ENCODE measurements around the gene ACOD1. TPM values are rescaled to one million over a fixed set of nuclear protein-coding genes. Genes with fewer than 3 reads are reported as not detected.

The ACOD1 gene
- total RNA-seq, 1 experiment from 2014 or later, result not detected

DNA sequence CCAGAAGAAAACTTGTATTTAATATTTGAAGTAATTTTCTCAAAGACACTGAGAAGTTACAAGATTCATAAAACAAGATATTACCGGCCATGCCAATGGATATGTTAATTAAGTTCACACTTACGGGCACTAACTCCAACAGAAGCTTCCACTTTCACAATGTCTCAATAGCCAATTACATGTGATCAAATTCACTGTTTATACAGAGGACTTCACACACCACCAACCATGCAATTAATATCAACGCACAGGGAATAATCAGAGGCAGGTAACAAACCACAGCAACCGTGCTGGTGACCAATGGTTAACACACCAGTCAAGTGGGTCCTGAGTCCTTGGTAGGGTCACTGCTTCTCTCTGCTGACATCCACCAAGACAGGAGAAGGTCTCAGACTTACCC lies 5.9 kb upstream of the ACOD1 start:
- no peaks in the 10 kb centered on the region for H3K36me3 ChIP-seq (ENCODE audit: low read depth)
- intact Hi-C loops (cut with micrococcal nuclease; ENCODE audit: unreplicated experiment), result no loop called here
- POLR2A ChIA-PET (ENCODE audit: unreplicated experiment), result no interaction called here
- no peak for DNase-seq
- no peak for TF ChIP-seq EZH2 (IDR thresholded peaks at IDR 0.05; ENCODE audit: low read depth)
- TF ChIP-seq, protein P1, sequence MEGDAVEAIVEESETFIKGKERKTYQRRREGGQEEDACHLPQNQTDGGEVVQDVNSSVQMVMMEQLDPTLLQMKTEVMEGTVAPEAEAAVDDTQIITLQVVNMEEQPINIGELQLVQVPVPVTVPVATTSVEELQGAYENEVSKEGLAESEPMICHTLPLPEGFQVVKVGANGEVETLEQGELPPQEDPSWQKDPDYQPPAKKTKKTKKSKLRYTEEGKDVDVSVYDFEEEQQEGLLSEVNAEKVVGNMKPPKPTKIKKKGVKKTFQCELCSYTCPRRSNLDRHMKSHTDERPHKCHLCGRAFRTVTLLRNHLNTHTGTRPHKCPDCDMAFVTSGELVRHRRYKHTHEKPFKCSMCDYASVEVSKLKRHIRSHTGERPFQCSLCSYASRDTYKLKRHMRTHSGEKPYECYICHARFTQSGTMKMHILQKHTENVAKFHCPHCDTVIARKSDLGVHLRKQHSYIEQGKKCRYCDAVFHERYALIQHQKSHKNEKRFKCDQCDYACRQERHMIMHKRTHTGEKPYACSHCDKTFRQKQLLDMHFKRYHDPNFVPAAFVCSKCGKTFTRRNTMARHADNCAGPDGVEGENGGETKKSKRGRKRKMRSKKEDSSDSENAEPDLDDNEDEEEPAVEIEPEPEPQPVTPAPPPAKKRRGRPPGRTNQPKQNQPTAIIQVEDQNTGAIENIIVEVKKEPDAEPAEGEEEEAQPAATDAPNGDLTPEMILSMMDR (conservative IDR thresholded peaks at IDR 0.05), result no peak
- H2AFZ ChIP-seq, result no peak overlapping the region
- CTCF ChIA-PET, result no interaction called here
- no peak overlapping the region for H3K4me3 ChIP-seq
- H3K4me1 ChIP-seq (replicated peaks; ENCODE audit: insufficient read depth), result no peaks in the 10 kb centered on the region
- no TSS peak for BruUV-seq (replicated peaks)
- no peaks in the 10 kb centered on the region for H3K79me2 ChIP-seq (ENCODE audit: low read depth)
- no peak overlapping the region for H3K27ac ChIP-seq
- H3K4me2 ChIP-seq, result no peak overlapping the region
- no peaks in the 10 kb centered on the region for H3K27me3 ChIP-seq (ENCODE audit: insufficient read depth, low read depth)
- no peaks in the 10 kb centered on the region for H3K9me3 ChIP-seq (ENCODE audit: insufficient read depth, low read depth)
- H4K20me1 ChIP-seq (ENCODE audit: insufficient read depth), result no peaks in the 10 kb centered on the region
- no peaks in the 10 kb centered on the region for H3F3A ChIP-seq (ENCODE audit: insufficient read depth, low read depth)
- no peaks in the 10 kb centered on the region; the same call in 1 of the 2 replicates for H3K9me2 ChIP-seq (ENCODE audit: insufficient read depth)

DNA sequence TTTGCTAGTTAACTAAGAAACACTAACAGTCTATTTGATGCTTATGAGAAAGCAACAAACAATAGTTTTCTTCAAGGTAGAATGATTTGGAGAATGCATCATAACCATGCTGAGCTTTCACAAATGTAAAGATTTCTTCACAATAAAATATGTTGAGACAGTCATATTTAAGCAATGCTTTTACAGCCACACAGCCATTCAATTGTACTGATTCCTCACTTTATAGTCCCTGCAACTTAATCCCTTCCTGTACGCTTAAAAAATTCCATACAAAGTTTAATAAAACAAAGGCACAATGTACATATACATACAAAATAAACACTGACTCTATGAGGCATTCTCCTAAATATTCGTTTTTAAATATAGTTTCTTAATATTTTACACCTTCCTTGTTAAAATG lies 4.7 kb upstream of the ACOD1 start:
- Histone ChIP-seq H3K4me3 (no peak overlapping the region), H3K79me2 (ENCODE audit: low read depth) (no peaks in the 10 kb centered on the region), H3K36me3 (ENCODE audit: low read depth) (no peaks in the 10 kb centered on the region), H3F3A (ENCODE audit: insufficient read depth, low read depth) (no peaks in the 10 kb centered on the region), H3K27me3 (ENCODE audit: insufficient read depth, low read depth) (no peaks in the 10 kb centered on the region), H3K9me2 (ENCODE audit: insufficient read depth) (no peaks in the 10 kb centered on the region; the same call in 1 of the 2 replicates), H4K20me1 (ENCODE audit: insufficient read depth) (no peaks in the 10 kb centered on the region), H3K27ac (no peak overlapping the region), H3K4me2 (no peak overlapping the region), H2AFZ (no peak overlapping the region), H3K4me1 (replicated peaks; ENCODE audit: insufficient read depth) (no peaks in the 10 kb centered on the region), H3K9me3 (ENCODE audit: insufficient read depth, low read depth) (no peaks in the 10 kb centered on the region)
- DNase-seq, result no peak
- POLR2A ChIA-PET (ENCODE audit: unreplicated experiment), result no interaction called here
- CTCF ChIA-PET, result no interaction called here
- intact Hi-C loops (cut with micrococcal nuclease; ENCODE audit: unreplicated experiment), result no loop called here
- no TSS peak for BruUV-seq (replicated peaks)
- no peak for TF ChIP-seq EZH2 (IDR thresholded peaks at IDR 0.05; ENCODE audit: low read depth)
- TF ChIP-seq, protein P1 (conservative IDR thresholded peaks at IDR 0.05), result no peak

DNA sequence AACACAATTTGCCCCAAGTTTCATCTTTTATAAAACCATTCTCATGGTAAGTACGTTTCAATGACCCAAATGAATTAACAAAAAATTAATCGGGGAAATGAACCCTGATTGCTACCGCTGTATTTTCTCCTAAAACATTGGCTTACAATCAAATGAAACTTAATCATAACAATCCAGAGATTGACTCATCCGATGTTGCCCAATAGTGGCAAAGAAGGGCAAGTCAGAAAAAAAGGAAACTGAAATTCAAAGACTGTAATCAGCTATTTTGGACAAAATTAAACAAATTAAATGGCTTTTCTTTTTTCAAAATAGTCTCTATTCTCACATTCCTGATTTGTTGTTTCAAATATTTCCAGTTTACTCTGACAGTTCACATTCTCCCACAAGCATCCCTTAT lies 3.9 kb upstream of the ACOD1 start:
- DNase-seq, result no peak
- Histone ChIP-seq H3K4me3 (no peak overlapping the region), H3K4me2 (no peak overlapping the region), H3K9me3 (ENCODE audit: insufficient read depth, low read depth) (no peaks in the 10 kb centered on the region), H3K9me2 (ENCODE audit: insufficient read depth) (no peaks in the 10 kb centered on the region; the same call in 1 of the 2 replicates), H3F3A (ENCODE audit: insufficient read depth, low read depth) (no peaks in the 10 kb centered on the region), H3K36me3 (ENCODE audit: low read depth) (no peaks in the 10 kb centered on the region), H3K27ac (no peak overlapping the region), H3K79me2 (ENCODE audit: low read depth) (no peaks in the 10 kb centered on the region), H3K4me1 (replicated peaks; ENCODE audit: insufficient read depth) (no peaks in the 10 kb centered on the region), H3K27me3 (ENCODE audit: insufficient read depth, low read depth) (no peaks in the 10 kb centered on the region), H4K20me1 (ENCODE audit: insufficient read depth) (no peaks in the 10 kb centered on the region), H2AFZ (no peak overlapping the region)
- ChIA-PET POLR2A (ENCODE audit: unreplicated experiment) (no interaction called here), CTCF (no interaction called here)
- TF ChIP-seq EZH2 (IDR thresholded peaks at IDR 0.05; ENCODE audit: low read depth), result no peak
- TF ChIP-seq, protein P1 (conservative IDR thresholded peaks at IDR 0.05), result no peak
- intact Hi-C loops (cut with micrococcal nuclease; ENCODE audit: unreplicated experiment), result no loop called here
- no TSS peak for BruUV-seq (replicated peaks)

Data from PC-9 (cell line).